Measurements from ENCODE around the gene SATB2.

Gene SATB2

GRCh38 chr2:199356412-199356811 lies 101.3 kb downstream of the SATB2 start:
- TF ChIP-seq CTCF (IDR thresholded peaks at IDR 0.05; ENCODE audit: low read length) (no peak), EZH2 (IDR thresholded peaks at IDR 0.05; ENCODE audit: borderline replicate concordance, low read length) (no peak)
- Histone ChIP-seq H2AFZ (ENCODE audit: low read length) (no peak overlapping the region), H3K4me3 (ENCODE audit: low read depth, low read length, poor library complexity, severe bottlenecking) (no peak overlapping the region), H3F3A (ENCODE audit: insufficient read depth, low read length) (no peaks in the 10 kb centered on the region), H3K9ac (ENCODE audit: low read length) (no peak overlapping the region), H3K36me3 (ENCODE audit: insufficient read depth, low read length) (peaks cover 20% of the 10 kb centered on the region; the same call in 1 of the 2 replicates), H3K9me2 (ENCODE audit: low read depth, low read length) (no peaks in the 10 kb centered on the region), H3K27me3 (ENCODE audit: insufficient read depth, low read length) (no peaks in the 10 kb centered on the region), H3K9me3 (ENCODE audit: low read length) (no peaks in the 10 kb centered on the region), H3K79me2 (ENCODE audit: insufficient read depth, low read length) (peaks cover 9% of the 10 kb centered on the region; the same call in 1 of the 2 replicates), H3K4me2 (ENCODE audit: low read length) (no peak overlapping the region), H4K20me1 (ENCODE audit: insufficient read depth, low read length) (no peaks in the 10 kb centered on the region), H3K27ac (ENCODE audit: low read depth, low read length, poor library complexity, severe bottlenecking) (no peak overlapping the region), H3K4me1 (ENCODE audit: insufficient read depth, low read length, severe bottlenecking) (peaks cover 67% of the 10 kb centered on the region)

- no peak overlapping the region for H3K9ac ChIP-seq (ENCODE audit: low read length)
- H3K27me3 ChIP-seq (ENCODE audit: insufficient read depth, low read length), result no peaks in the 10 kb centered on the region
- no peak for TF ChIP-seq CTCF (IDR thresholded peaks at IDR 0.05; ENCODE audit: low read length)
- TF ChIP-seq EZH2 (IDR thresholded peaks at IDR 0.05; ENCODE audit: borderline replicate concordance, low read length), result no peak
- H3K9me2 ChIP-seq (ENCODE audit: low read depth, low read length), result no peaks in the 10 kb centered on the region
- 0 out of 2 replicates have a peak, but pooled peaks cover 5% of the 10 kb centered on the region for H3K79me2 ChIP-seq (ENCODE audit: insufficient read depth, low read length)
- no peaks in the 10 kb centered on the region for H3K9me3 ChIP-seq (ENCODE audit: low read length)
- H2AFZ ChIP-seq (ENCODE audit: low read length), result no peak overlapping the region
- no peak overlapping the region for H3K4me3 ChIP-seq (ENCODE audit: low read depth, low read length, poor library complexity, severe bottlenecking)
- H4K20me1 ChIP-seq (ENCODE audit: insufficient read depth, low read length), result no peaks in the 10 kb centered on the region
- no peak overlapping the region for H3K27ac ChIP-seq (ENCODE audit: low read depth, low read length, poor library complexity, severe bottlenecking)
- peaks cover 48% of the 10 kb centered on the region for H3K36me3 ChIP-seq (ENCODE audit: insufficient read depth, low read length)
- H3K4me2 ChIP-seq (ENCODE audit: low read length), result no peak overlapping the region
- H3K4me1 ChIP-seq (ENCODE audit: insufficient read depth, low read length, severe bottlenecking), result peaks cover 66% of the 10 kb centered on the region
- no peaks in the 10 kb centered on the region for H3F3A ChIP-seq (ENCODE audit: insufficient read depth, low read length)
Observed at GRCh38 chr2:199348871-199349270, 108.9 kb downstream of the SATB2 start.

- Histone ChIP-seq H3K4me1 (ENCODE audit: insufficient read depth, low read length, severe bottlenecking) (peaks cover 82% of the 10 kb centered on the region), H3K9me2 (ENCODE audit: low read depth, low read length) (no peaks in the 10 kb centered on the region), H3K36me3 (ENCODE audit: insufficient read depth, low read length) (peaks cover 47% of the 10 kb centered on the region), H3K4me3 (ENCODE audit: low read depth, low read length, poor library complexity, severe bottlenecking) (no peak overlapping the region), H3K27ac (ENCODE audit: low read depth, low read length, poor library complexity, severe bottlenecking) (peak overlapping the region; percentile 55), H3K27me3 (ENCODE audit: insufficient read depth, low read length) (no peaks in the 10 kb centered on the region), H2AFZ (ENCODE audit: low read length) (no peak overlapping the region), H3K9me3 (ENCODE audit: low read length) (no peaks in the 10 kb centered on the region), H4K20me1 (ENCODE audit: insufficient read depth, low read length) (no peaks in the 10 kb centered on the region), H3K79me2 (ENCODE audit: insufficient read depth, low read length) (no peaks in the 10 kb centered on the region), H3K9ac (ENCODE audit: low read length) (no peak overlapping the region), H3F3A (ENCODE audit: insufficient read depth, low read length) (no peaks in the 10 kb centered on the region), H3K4me2 (ENCODE audit: low read length) (no peak overlapping the region)
- TF ChIP-seq CTCF (IDR thresholded peaks at IDR 0.05; ENCODE audit: low read length), result no peak
- TF ChIP-seq EZH2 (IDR thresholded peaks at IDR 0.05; ENCODE audit: borderline replicate concordance, low read length), result no peak
Observed at GRCh38 chr2:199344012-199344411, 113.7 kb downstream of the SATB2 start.

Measured in OCI-LY1 (cell line).